ENCODE data around the gene MAB21L3.

DNA sequence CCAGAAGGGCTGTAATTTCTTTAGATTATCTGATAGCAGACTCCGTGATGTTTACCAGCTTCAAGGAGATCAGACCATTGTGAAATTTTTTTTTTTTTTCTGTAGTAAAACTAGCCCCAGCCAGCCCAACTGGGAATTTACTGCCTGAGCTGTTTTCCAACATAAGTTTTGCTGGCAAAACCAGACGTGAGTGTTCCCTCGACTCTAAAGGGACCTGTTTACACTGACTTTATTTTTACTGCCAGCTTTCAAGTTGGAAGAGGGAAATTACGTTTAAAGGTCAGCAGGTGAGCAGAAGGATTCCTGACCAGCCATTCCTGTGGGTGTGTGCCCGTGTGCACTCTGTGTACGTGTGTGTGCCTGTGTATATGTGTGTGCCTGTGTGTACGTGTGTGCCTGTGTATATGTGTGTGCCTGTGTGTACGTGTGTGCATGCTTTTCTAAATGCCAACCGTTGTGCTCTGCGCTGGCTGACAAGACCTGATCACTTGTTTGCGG, 374 bp downstream of the MAB21L3 start:
- TF ChIP-seq, protein P1, sequence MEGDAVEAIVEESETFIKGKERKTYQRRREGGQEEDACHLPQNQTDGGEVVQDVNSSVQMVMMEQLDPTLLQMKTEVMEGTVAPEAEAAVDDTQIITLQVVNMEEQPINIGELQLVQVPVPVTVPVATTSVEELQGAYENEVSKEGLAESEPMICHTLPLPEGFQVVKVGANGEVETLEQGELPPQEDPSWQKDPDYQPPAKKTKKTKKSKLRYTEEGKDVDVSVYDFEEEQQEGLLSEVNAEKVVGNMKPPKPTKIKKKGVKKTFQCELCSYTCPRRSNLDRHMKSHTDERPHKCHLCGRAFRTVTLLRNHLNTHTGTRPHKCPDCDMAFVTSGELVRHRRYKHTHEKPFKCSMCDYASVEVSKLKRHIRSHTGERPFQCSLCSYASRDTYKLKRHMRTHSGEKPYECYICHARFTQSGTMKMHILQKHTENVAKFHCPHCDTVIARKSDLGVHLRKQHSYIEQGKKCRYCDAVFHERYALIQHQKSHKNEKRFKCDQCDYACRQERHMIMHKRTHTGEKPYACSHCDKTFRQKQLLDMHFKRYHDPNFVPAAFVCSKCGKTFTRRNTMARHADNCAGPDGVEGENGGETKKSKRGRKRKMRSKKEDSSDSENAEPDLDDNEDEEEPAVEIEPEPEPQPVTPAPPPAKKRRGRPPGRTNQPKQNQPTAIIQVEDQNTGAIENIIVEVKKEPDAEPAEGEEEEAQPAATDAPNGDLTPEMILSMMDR (IDR thresholded peaks at IDR 0.05) = no peak
- TF ChIP-seq EZH2 (IDR thresholded peaks at IDR 0.05) = no peak
- TF ChIP-seq EZH2phosphoT487 (IDR thresholded peaks at IDR 0.05) = no peak
